ENCODE measurements around the gene NEK8. TPM values are rescaled to one million over a fixed set of nuclear protein-coding genes. Genes with fewer than 3 reads are reported as not detected.
A peak's percentile ranks its signal among the peaks of the same experiment; 100 is the strongest.

The NEK8 gene
- total and polyA plus RNA-seq, 10 donors, result 7.3 to 17.6 (median 12.1) TPM

GRCh38 chr17:28710861-28711722 is 17.5 kb upstream of the NEK8 start:
- intact Hi-C loops (cut with DNase I; ENCODE audit: low total_unique reads), result no loop called here

GRCh38 chr17:28711723-28712031 is 16.9 kb upstream of the NEK8 start, which contains the start of gene PROCA1:
Gene PROCA1 (minus strand): TSS chr17:28711888. CDS start chr17:28711660, 228 bp downstream.
- 0 to 2% (median 1%) methylated on average over 15 to 20 of the region's 20 CpGs for WGBS, 5 donors
- TF ChIP-seq, protein P1, sequence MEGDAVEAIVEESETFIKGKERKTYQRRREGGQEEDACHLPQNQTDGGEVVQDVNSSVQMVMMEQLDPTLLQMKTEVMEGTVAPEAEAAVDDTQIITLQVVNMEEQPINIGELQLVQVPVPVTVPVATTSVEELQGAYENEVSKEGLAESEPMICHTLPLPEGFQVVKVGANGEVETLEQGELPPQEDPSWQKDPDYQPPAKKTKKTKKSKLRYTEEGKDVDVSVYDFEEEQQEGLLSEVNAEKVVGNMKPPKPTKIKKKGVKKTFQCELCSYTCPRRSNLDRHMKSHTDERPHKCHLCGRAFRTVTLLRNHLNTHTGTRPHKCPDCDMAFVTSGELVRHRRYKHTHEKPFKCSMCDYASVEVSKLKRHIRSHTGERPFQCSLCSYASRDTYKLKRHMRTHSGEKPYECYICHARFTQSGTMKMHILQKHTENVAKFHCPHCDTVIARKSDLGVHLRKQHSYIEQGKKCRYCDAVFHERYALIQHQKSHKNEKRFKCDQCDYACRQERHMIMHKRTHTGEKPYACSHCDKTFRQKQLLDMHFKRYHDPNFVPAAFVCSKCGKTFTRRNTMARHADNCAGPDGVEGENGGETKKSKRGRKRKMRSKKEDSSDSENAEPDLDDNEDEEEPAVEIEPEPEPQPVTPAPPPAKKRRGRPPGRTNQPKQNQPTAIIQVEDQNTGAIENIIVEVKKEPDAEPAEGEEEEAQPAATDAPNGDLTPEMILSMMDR (IDR thresholded peaks at IDR 0.05 in 8 of 11, conservative IDR thresholded peaks at IDR 0.05 in 3 of 11), result no peak
- TF ChIP-seq POLR2AphosphoS5 (IDR thresholded peaks at IDR 0.05) (no peak), POLR2A (IDR thresholded peaks at IDR 0.05) (no peak)
- intact Hi-C loops (cut with DNase I; ENCODE audit: low total_unique reads), result no loop called here

More at GRCh38 chr17:28710861-28711722, 17.5 kb upstream of the NEK8 start:
- peak in 1 of 3 donors; percentile 5 for TF ChIP-seq POLR2A (IDR thresholded peaks at IDR 0.05)
- peak; percentile 87 to 95 (median 90) for TF ChIP-seq POLR2AphosphoS5 (IDR thresholded peaks at IDR 0.05)
- TF ChIP-seq, protein P1 (IDR thresholded peaks at IDR 0.05 in 8 of 11, conservative IDR thresholded peaks at IDR 0.05 in 3 of 11), result no peak
- WGBS, 5 donors, result 0 to 1% (median 1%) methylated on average over 39 to 74 of the region's 74 CpGs
- Histone ChIP-seq H3K27ac (peak overlapping the region; percentile 87 to 94 (median 92)), H3K4me3 (peak overlapping the region; percentile 44 to 71 (median 62)), H3K36me3 (peaks cover 0 to 23% (median 8%) of the 10 kb centered on the region in 6 donors), H3K27me3 (replicated peaks in 1 of 7) (no peaks in the 10 kb centered on the region), H3K4me1 (peaks cover 6 to 40% (median 26%) of the 10 kb centered on the region in 6 donors), H3K9me3 (no peaks in the 10 kb centered on the region)
- DNase-seq, result peak; percentile 97

GRCh38 chr17:28712032-28712704 is 16.4 kb upstream of the NEK8 start:
- H3K4me1 ChIP-seq, result peaks cover 9 to 51% (median 35%) of the 10 kb centered on the region in 6 donors
- intact Hi-C loops (cut with DNase I; ENCODE audit: low total_unique reads), result no loop called here
- 12 to 22% (median 13%) methylated on average over 32 to 34 of the region's 34 CpGs for WGBS, 5 donors

More at GRCh38 chr17:28711723-28712031, 16.9 kb upstream of the NEK8 start, which contains the start of gene PROCA1:
- H3K27ac ChIP-seq, result peak within 1 kb of the TSS; percentile 87 to 94 (median 92)
- H3K4me1 ChIP-seq, result peaks cover 9 to 46% (median 30%) of the 10 kb centered on the region in 6 donors
- peak; percentile 91 for DNase-seq
- peaks cover 0 to 20% (median 8%) of the 10 kb centered on the region in 6 donors for H3K36me3 ChIP-seq
- H3K27me3 ChIP-seq (replicated peaks in 1 of 7), result peaks cover 0 to 4% (median under 1%) of the 10 kb centered on the region in 7 donors
- peak within 1 kb of the TSS; percentile 44 to 71 (median 62) for H3K4me3 ChIP-seq
- H3K9me3 ChIP-seq, result no peaks in the 10 kb centered on the region

More at GRCh38 chr17:28712032-28712704, 16.4 kb upstream of the NEK8 start:
- peak; percentile 94 for DNase-seq
- peaks cover 0 to 9% (median 5%) of the 10 kb centered on the region in 7 donors for H3K27me3 ChIP-seq (replicated peaks in 1 of 7)
- peak overlapping the region; percentile 44 to 71 (median 62) for H3K4me3 ChIP-seq
- TF ChIP-seq POLR2A (IDR thresholded peaks at IDR 0.05), result no peak
- TF ChIP-seq, protein P1 (IDR thresholded peaks at IDR 0.05 in 8 of 11, conservative IDR thresholded peaks at IDR 0.05 in 3 of 11), result peak in 4 of 11 experiments; percentile 8 to 32 (median 18)
- peak; percentile 5 to 65 (median 41) for TF ChIP-seq POLR2AphosphoS5 (IDR thresholded peaks at IDR 0.05)
- no peaks in the 10 kb centered on the region for H3K9me3 ChIP-seq
- H3K27ac ChIP-seq, result peak overlapping the region; percentile 87 to 94 (median 92)
- peaks cover 0 to 20% (median 8%) of the 10 kb centered on the region in 6 donors for H3K36me3 ChIP-seq
